Neutrophil (primary cell): ENCODE measurements around the gene ELMOD1.

ENCODE experiments used
- H3K27ac ChIP-seq: fragments of 200-600 bp; sonication (generic); 2 replicates; pipeline ENCODE4 v1.5.1; 2016; ENCODE audit warnings: mild to moderate bottlenecking, moderate library complexity
- H3K27me3 ChIP-seq: fragments of 200-600 bp; sonication (generic); 2 replicates; pipeline ENCODE4 v1.6.0; 2016; ENCODE audit warnings: mild to moderate bottlenecking
- H3K36me3 ChIP-seq: fragments of 200-600 bp; sonication (generic); 2 replicates; pipeline ENCODE4 v1.5.1; 2017
- H3K4me1 ChIP-seq, 2 experiments: fragments of 200-600 bp in 1 of 2; sonication (generic) in 1 of 2; 1 replicate in 1 of 2; 2 replicates in 1 of 2; pipeline versions ENCODE4 v1.5.1 to v1.6.1; 2013 to 2016; ENCODE audit warnings: low read depth in 1 of 2, low read length in 1 of 2, mild to moderate bottlenecking in 1 of 2, moderate library complexity in 1 of 2; ENCODE audit not compliant: control insufficient read depth in 1 of 2, insufficient read depth in 1 of 2
- H3K4me3 ChIP-seq, 2 experiments: fragments of 200-600 bp in 1 of 2; sonication (generic) in 1 of 2; 1 replicate in 1 of 2; 2 replicates in 1 of 2; pipeline ENCODE4 v1.5.1; 2013 to 2016; ENCODE audit warnings: low read depth in 1 of 2, low read length in 1 of 2, mild to moderate bottlenecking in 1 of 2, moderate library complexity in 1 of 2
- H3K9me3 ChIP-seq: fragments of 200-600 bp; sonication (generic); 2 replicates; pipeline ENCODE4 v1.5.1; 2016
- TF ChIP-seq, protein P1 (sequence below): fragments of 200-600 bp; sonication (generic); IDR thresholded peaks from 2 replicates; pipeline ENCODE4 v1.5.1; 2016; ENCODE audit warnings: antibody characterized with exemption

Gene ELMOD1

GRCh38 chr11:107550304-107550703 is 40.6 kb upstream of the ELMOD1 start:
- Histone ChIP-seq H3K4me3 (no peak overlapping the region), H3K27me3 (no peaks in the 10 kb centered on the region), H3K27ac (no peak overlapping the region), H3K4me1 (no peaks in the 10 kb centered on the region), H3K36me3 (no peaks in the 10 kb centered on the region), H3K9me3 (no peaks in the 10 kb centered on the region)
- TF ChIP-seq, protein P1, sequence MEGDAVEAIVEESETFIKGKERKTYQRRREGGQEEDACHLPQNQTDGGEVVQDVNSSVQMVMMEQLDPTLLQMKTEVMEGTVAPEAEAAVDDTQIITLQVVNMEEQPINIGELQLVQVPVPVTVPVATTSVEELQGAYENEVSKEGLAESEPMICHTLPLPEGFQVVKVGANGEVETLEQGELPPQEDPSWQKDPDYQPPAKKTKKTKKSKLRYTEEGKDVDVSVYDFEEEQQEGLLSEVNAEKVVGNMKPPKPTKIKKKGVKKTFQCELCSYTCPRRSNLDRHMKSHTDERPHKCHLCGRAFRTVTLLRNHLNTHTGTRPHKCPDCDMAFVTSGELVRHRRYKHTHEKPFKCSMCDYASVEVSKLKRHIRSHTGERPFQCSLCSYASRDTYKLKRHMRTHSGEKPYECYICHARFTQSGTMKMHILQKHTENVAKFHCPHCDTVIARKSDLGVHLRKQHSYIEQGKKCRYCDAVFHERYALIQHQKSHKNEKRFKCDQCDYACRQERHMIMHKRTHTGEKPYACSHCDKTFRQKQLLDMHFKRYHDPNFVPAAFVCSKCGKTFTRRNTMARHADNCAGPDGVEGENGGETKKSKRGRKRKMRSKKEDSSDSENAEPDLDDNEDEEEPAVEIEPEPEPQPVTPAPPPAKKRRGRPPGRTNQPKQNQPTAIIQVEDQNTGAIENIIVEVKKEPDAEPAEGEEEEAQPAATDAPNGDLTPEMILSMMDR: no peak

GRCh38 chr11:107561688-107562087 is 29.3 kb upstream of the ELMOD1 start:
- Histone ChIP-seq H3K4me1 (peaks cover 9 to 14% of the 10 kb centered on the region in 2 experiments), H3K27me3 (no peaks in the 10 kb centered on the region), H3K27ac (no peak overlapping the region), H3K9me3 (no peaks in the 10 kb centered on the region), H3K4me3 (no peak overlapping the region), H3K36me3 (no peaks in the 10 kb centered on the region)
- TF ChIP-seq, protein P1: no peak

- Histone ChIP-seq H3K9me3 (no peaks in the 10 kb centered on the region), H3K27me3 (no peaks in the 10 kb centered on the region), H3K4me1 (peaks cover 9 to 14% of the 10 kb centered on the region in 2 experiments), H3K4me3 (no peak overlapping the region), H3K36me3 (no peaks in the 10 kb centered on the region), H3K27ac (no peak overlapping the region)
- TF ChIP-seq, protein P1: no peak
Measured at GRCh38 chr11:107562647-107563208, 28.2 kb upstream of the ELMOD1 start.

DNA sequence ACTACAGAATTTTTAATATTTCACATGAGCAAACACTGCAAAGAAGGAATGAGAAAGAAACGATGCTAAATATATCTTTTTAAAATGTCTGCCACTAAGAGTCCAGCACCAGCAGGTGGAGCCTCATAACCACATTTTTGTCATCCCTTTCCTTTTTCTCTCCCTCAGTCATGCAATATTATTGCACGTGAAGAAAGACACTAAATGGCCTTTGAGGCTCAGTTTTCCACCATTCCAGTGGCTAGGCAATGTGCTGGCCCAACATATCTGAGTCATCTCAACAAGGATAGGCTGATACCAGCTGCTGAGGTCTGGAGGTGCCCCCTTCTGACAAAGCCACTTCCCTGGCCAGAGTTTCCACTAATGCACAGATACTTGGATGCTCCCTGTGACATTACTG is 27.2 kb upstream of the ELMOD1 start:
- Histone ChIP-seq H3K36me3 (no peaks in the 10 kb centered on the region), H3K9me3 (no peaks in the 10 kb centered on the region), H3K27me3 (peaks cover 10% of the 10 kb centered on the region), H3K4me1 (peaks cover 9 to 14% of the 10 kb centered on the region in 2 experiments), H3K27ac (no peak overlapping the region), H3K4me3 (no peak overlapping the region)
- TF ChIP-seq, protein P1: no peak

DNA sequence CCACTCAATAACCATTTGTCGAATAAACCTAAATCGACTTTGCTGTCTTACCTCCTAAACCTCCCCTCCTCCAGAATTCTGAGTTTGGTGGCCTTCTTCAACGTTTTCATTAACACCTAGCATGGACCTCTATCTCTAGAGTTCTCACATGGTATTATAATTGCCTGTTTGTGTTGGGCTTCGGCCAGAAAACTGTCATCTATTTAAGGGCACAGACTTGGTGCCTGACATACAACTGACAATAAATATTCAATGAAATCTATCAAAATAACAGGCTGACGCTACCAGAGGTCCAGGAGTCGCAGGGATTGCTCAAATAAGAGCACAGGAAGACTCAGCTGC is 26.1 kb upstream of the ELMOD1 start:
- Histone ChIP-seq H3K36me3 (no peaks in the 10 kb centered on the region), H3K27ac (peak overlapping the region; percentile 69), H3K4me1 (peaks cover 9 to 14% of the 10 kb centered on the region in 2 experiments), H3K4me3 (peak overlapping the region; percentile 60 to 76), H3K27me3 (peaks cover 20% of the 10 kb centered on the region), H3K9me3 (no peaks in the 10 kb centered on the region)
- TF ChIP-seq, protein P1: no peak
